ENCODE measurements around the gene TMC8. TPM values are rescaled to one million over a fixed set of nuclear protein-coding genes. Genes with fewer than 3 reads are reported as not detected.

Gene TMC8
- total RNA-seq, 2 experiments from 2014 or later: 336 to 340 TPM

DNA sequence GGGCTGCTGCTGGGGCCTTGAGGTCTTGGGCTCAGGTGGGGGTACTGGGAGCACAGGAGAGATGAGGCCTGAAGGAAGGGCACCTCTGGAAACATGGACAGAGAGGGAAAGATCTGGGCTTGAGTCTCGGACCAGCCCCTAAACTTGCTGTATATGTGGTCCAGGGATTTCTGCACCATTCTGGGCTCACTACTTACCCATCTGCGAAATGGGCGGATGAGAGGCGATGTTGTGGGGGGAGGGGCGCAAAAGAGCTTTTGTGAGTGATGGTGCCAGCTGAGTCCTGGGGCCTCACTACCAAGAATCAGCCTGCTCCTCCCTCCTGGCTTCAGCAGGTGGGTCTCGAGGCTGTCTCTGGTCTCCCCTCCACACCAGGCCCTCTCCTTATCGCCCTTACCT is 15.9 kb downstream of the TMC8 start:
- no peak overlapping the region for H3K27ac Mint-ChIP-seq
- no peak for ATAC-seq (ENCODE audit: low read depth)
- H3K36me3 Mint-ChIP-seq: peaks cover 4% of the 10 kb centered on the region

DNA sequence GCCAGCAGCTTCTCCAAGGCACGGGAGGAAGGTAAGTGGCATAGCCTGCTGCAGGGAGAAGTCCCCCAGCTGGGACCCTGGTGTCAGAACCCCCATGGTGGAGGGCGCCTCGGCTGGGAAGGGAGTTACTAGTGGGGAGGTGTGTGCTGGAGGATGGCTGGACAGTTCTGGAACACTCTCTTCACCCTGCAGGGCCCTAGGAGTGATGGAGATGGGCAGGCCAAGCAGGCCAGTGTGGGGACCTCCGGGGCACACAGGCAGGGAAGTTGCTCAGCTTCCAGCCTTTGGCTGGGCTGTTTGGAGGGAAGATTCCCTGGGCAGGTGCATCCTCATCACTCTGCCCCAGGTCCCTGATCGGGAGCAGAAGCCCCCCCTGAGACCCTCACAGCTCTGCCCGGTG is 16.3 kb downstream of the TMC8 start:
- no peak for DNase-seq
- H3K36me3 Mint-ChIP-seq: peaks cover 4% of the 10 kb centered on the region
- peaks cover 13% of the 10 kb centered on the region for H3K4me1 Mint-ChIP-seq
- no peak for ATAC-seq (ENCODE audit: low read depth)
- H3K27ac Mint-ChIP-seq: no peak overlapping the region
- H3K9me3 Mint-ChIP-seq: no peaks in the 10 kb centered on the region
- POLR2A ChIA-PET: interaction anchor here (0.9 kb wide), 1 partner anchor 19 kb away, joined by 3 read pairs; no protein-coding TSS in a partner anchor
- H3K27me3 Mint-ChIP-seq: no peaks in the 10 kb centered on the region
- no peak overlapping the region for H3K4me3 Mint-ChIP-seq

More for the DNA sequence above, 15.9 kb downstream of the TMC8 start:
- no peak for DNase-seq
- POLR2A ChIA-PET: interaction anchor here (0.9 kb wide), 1 partner anchor 19 kb away, joined by 3 read pairs; no protein-coding TSS in a partner anchor
- no peaks in the 10 kb centered on the region for H3K27me3 Mint-ChIP-seq
- H3K4me1 Mint-ChIP-seq: peaks cover 13% of the 10 kb centered on the region
- no peaks in the 10 kb centered on the region for H3K9me3 Mint-ChIP-seq
- H3K4me3 Mint-ChIP-seq: no peak overlapping the region

DNA sequence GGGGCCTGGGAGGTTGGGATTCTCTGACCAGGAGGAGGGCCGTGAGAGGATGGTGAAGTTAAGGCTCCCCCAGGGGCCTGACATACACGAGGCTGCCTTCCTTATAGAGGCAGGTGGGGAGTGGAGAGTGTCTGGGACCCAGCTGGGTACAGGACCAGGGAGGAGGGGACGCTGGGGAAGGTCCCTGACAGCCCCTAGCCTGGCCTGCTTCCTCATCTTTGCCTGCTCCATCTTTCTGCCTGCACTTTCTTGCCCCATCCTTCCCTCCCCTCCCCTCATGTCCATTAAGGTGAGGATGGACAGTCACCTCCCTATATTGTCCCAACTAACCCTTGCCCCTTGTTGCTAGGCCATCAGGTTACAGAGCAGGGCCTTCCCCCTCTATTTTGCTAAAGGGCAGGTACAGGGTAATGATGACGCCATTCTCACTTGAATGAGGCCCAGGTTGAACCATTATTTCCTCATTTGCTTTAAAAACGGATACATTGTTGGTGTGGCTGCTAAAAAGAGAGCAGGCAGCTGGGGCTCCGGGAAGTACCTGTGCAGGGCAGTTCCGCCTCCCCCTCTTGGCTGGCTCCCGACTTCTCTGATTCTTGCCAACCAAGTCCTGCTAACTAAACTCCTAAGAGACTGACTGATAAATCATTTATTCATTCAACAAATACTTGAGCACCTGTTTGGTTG is 16.9 kb downstream of the TMC8 start:
- no peak overlapping the region for H3K4me3 Mint-ChIP-seq
- POLR2A ChIA-PET: interaction anchor here (0.9 kb wide), 1 partner anchor 20 kb away, joined by 3 read pairs; no protein-coding TSS in a partner anchor

GRCh38 chr17:78148286-78149016 is 17.9 kb downstream of the TMC8 start:
- POLR2A ChIA-PET: no interaction called here
- Mint-ChIP-seq H3K27me3 (no peaks in the 10 kb centered on the region), H3K4me3 (no peak overlapping the region), H3K36me3 (no peaks in the 10 kb centered on the region), H3K27ac (no peak overlapping the region), H3K9me3 (no peaks in the 10 kb centered on the region), H3K4me1 (peaks cover 10% of the 10 kb centered on the region)
- DNase-seq: no peak
- ATAC-seq (ENCODE audit: low read depth): no peak

More for the DNA sequence above, 16.9 kb downstream of the TMC8 start:
- Mint-ChIP-seq H3K9me3 (no peaks in the 10 kb centered on the region), H3K36me3 (peaks cover 4% of the 10 kb centered on the region), H3K4me1 (peaks cover 13% of the 10 kb centered on the region), H3K27me3 (no peaks in the 10 kb centered on the region), H3K27ac (peak overlapping the region; percentile 54)
- no peak for ATAC-seq (ENCODE audit: low read depth)
- no peak for DNase-seq

GRCh38 chr17:78151514-78152008 is 21.0 kb downstream of the TMC8 start:
- Mint-ChIP-seq H3K4me3 (no peak overlapping the region), H3K9me3 (no peaks in the 10 kb centered on the region), H3K27ac (no peak overlapping the region), H3K36me3 (no peaks in the 10 kb centered on the region), H3K4me1 (peaks cover 14% of the 10 kb centered on the region), H3K27me3 (no peaks in the 10 kb centered on the region)
- POLR2A ChIA-PET: interaction anchor here (1.1 to 1.2 kb wide), 2 partner anchors 10 to 11 kb away, joined by 3 to 4 read pairs; no protein-coding TSS in a partner anchor
- DNase-seq (no peak), ATAC-seq (ENCODE audit: low read depth) (no peak)

- Mint-ChIP-seq H3K4me3 (no peak overlapping the region), H3K27me3 (no peaks in the 10 kb centered on the region), H3K4me1 (peaks cover 4% of the 10 kb centered on the region), H3K36me3 (no peaks in the 10 kb centered on the region), H3K27ac (no peak overlapping the region), H3K9me3 (no peaks in the 10 kb centered on the region)
- DNase-seq (no peak), ATAC-seq (ENCODE audit: low read depth) (peak; percentile 62)
- POLR2A ChIA-PET: no interaction called here
Measured at GRCh38 chr17:78154903-78155811, 24.6 kb downstream of the TMC8 start.

DNA sequence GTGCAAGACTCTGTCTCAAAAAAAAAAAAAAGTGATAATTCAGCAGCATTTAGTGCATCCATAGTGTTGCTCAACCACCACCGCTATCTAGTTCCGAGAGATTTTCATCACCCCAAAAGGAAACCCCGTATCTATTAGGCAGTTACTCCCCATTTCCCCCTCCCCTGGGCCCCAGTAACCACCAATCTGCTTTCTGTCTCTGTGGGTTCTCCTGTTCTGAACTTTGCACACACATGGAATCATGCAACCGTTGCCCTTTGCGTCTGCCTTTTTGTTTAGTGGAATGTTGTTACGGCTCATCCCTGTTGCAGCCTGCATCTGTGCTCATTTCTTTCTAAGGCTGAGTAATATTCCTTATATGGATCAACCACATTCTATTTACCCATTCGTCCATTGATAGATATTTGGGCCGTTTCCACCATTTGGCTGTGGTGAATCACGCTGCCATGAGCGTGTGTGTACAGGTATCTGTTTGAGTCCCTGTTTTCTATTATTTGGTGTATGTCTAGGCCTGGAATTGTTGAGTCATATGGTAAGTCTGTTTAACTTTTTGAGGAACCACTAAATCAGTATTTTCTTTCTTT is 29.1 kb downstream of the TMC8 start:
- Mint-ChIP-seq H3K9me3 (no peaks in the 10 kb centered on the region), H3K4me1 (peaks cover 4% of the 10 kb centered on the region), H3K4me3 (no peak overlapping the region), H3K27me3 (peaks cover 1% of the 10 kb centered on the region), H3K27ac (no peak overlapping the region), H3K36me3 (no peaks in the 10 kb centered on the region)
- POLR2A ChIA-PET: no interaction called here
- DNase-seq (no peak), ATAC-seq (ENCODE audit: low read depth) (no peak)

- POLR2A ChIA-PET: no interaction called here
- DNase-seq (no peak), ATAC-seq (ENCODE audit: low read depth) (no peak)
- Mint-ChIP-seq H3K4me1 (no peaks in the 10 kb centered on the region), H3K4me3 (no peak overlapping the region), H3K27me3 (peaks cover 1% of the 10 kb centered on the region), H3K27ac (no peak overlapping the region), H3K9me3 (no peaks in the 10 kb centered on the region), H3K36me3 (no peaks in the 10 kb centered on the region)
Measured at GRCh38 chr17:78163881-78164747, 33.5 kb downstream of the TMC8 start.

DNA sequence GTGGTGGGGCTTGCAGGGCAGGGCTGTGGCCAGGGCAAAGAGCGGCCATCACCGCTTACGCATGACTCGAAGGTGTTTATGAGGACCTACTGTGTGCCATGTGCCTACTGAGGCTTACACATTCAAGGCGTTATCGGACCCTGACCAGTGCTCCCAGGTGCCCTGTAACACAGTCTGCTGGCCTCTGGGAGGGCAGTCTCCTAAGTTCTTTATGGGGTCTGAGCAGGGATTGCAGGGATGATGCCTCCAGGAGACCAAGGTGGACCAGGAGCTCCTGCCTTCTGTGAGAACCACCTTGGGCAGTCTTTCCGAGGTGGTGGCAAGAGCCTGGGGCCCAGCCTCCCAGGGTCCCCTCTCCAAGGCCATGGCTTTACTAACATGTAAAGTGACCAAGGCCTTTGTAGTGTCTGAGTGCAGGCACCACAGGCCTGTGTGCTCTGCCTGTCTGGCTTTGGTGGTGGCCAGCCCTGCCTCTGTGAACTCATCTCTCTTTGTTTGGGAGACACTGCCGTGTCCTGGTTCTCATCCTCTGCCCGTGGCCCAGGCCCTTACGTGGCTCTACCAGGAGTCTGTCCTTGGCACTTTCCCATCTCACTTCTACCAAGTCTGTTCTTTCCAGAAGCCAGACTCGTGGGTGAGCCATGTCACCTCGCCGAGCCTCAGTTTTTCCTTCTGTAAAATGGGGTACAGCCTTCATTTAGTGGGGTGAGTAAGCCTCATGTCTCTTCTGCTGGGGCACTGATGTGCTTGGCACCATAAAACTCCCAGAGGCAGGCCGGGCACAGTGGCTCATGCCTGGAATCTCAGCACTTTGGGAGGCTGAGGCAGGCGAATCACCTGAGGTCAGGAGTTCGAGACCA is 34.4 kb downstream of the TMC8 start:
- H3K27ac Mint-ChIP-seq: no peak overlapping the region
- no peaks in the 10 kb centered on the region for H3K9me3 Mint-ChIP-seq
- no peak for DNase-seq
- POLR2A ChIA-PET: no interaction called here
- no peaks in the 10 kb centered on the region for H3K4me1 Mint-ChIP-seq
- peaks cover 1% of the 10 kb centered on the region for H3K27me3 Mint-ChIP-seq
- H3K4me3 Mint-ChIP-seq: no peak overlapping the region
- no peaks in the 10 kb centered on the region for H3K36me3 Mint-ChIP-seq
- ATAC-seq (ENCODE audit: low read depth): no peak

- H3K36me3 Mint-ChIP-seq: peaks cover under 1% of the 10 kb centered on the region
- DNase-seq (no peak), ATAC-seq (ENCODE audit: low read depth) (no peak)
- no peak overlapping the region for H3K27ac Mint-ChIP-seq
- H3K4me1 Mint-ChIP-seq: peaks cover 2% of the 10 kb centered on the region
- no peaks in the 10 kb centered on the region for H3K9me3 Mint-ChIP-seq
- POLR2A ChIA-PET: interaction anchor here (0.7 kb wide), 1 partner anchor 279 kb away, joined by 7 read pairs; no protein-coding TSS in a partner anchor
- H3K27me3 Mint-ChIP-seq: peaks cover 1% of the 10 kb centered on the region
- H3K4me3 Mint-ChIP-seq: no peak overlapping the region
Measured at GRCh38 chr17:78166416-78166815, 35.8 kb downstream of the TMC8 start.

- H3K4me1 Mint-ChIP-seq: peaks cover 17% of the 10 kb centered on the region
- H3K36me3 Mint-ChIP-seq: peaks cover 4% of the 10 kb centered on the region
- peaks cover 1% of the 10 kb centered on the region for H3K27me3 Mint-ChIP-seq
- H3K4me3 Mint-ChIP-seq: peak within 1 kb of the TSS; percentile 65
- H3K9me3 Mint-ChIP-seq: no peaks in the 10 kb centered on the region
- POLR2A ChIA-PET: interaction anchor here (1.1 to 1.6 kb wide), 2 partner anchors 24 to 30 kb away, joined by 5 read pairs; no protein-coding TSS in a partner anchor
- H3K27ac Mint-ChIP-seq: peak within 1 kb of the TSS; percentile 54
- peak; percentile 88 for ATAC-seq (ENCODE audit: low read depth)
- DNase-seq: peak; percentile 97
Measured at GRCh38 chr17:78168242-78168902, 37.8 kb downstream of the TMC8 start, which contains the start of gene SYNGR2. SYNGR2 (plus strand) TSS chr17:78168581; CDS start chr17:78168617, 36 bp downstream.
